ENCODE data around the gene ABCC8.

ABCC8 gene

DNA sequence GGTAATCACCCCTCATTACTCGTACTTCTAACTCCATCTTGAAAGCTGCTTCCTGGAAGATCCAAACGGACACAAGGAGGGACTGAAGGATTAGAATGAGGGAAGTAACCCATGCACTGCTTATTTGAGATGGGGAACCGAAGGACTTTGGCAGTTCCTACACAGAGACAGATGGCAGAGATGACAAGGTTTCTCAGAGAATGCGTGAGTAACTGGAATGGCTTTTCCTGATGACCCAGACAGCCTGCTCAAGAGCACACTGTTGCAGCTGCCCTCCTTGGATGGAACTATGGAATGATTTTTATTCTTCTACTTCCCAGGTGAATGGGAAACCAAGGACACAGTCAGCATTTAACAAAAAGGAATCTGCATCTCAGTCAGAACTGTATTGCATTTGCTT is 95.5 kb downstream of the ABCC8 start:
- DNase-seq: no peak
- in situ Hi-C loops (cut with MboI; ENCODE audit: low pct_unique_long_range_greater_than_20kb, low sequenced_read_pairs): loop anchor here (10.0 kb wide), 1 partner anchor 124 kb away; no protein-coding TSS in a partner anchor

DNA sequence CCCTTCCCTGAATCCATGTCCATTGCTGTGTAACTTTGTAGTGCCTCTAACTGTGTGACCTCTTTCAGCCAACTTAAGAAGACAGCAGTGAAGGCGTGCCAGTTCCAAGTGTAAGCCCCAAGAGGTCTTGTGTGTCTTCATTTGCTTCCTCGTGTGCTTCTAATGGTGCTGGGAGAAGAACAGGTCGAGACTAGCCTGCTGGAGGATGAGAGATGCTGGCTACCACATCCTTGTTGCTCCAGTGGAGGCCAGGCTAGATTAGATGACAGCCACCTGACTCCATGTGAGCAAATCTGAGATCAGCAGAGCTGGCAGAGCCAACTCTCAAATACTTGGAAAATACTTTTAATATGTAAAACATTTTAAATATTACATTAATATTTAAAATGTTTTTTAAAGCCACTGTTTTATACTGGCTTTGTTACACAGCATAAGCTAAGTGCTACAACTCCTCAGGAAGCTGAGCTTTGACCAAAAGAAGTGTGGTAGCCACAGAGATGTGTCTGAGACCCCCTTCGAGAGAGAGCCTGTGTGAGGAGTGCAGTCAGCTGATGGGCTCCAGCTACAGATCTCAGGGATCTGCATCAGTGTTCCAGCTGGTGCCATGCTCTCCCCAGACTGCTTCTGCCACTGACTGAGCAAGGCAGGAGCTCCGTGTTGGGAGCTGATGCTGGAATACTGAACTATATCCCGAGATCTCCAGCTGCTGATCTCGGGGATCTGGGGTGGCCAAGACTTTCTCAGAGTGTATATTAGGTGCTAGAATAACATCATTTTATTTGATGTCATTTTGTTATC is 97.1 kb downstream of the ABCC8 start:
- DNase-seq: no peak
- in situ Hi-C loops (cut with MboI; ENCODE audit: low pct_unique_long_range_greater_than_20kb, low sequenced_read_pairs): loop anchor here (10.0 kb wide), 1 partner anchor 125 kb away; no protein-coding TSS in a partner anchor

DNA sequence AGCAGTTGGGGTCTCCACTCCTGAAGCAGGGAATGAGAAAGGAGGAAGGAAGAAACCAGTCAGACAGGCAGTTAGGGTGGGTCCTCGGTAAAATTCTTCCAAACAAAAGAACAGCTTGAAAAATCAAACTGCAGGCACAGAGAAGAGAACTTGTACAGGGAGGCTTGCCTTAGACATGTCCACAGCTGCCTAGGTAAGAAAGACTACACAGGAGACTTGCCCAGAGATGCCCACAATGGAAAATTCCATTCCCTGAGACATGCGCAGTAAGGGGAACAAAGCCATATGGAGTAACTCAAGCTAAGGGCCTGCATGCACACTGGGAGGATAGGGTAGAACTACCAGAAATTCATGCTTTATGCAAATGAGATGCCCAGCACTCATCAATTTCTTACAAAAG is 98.0 kb downstream of the ABCC8 start:
- peak; percentile 19 for DNase-seq
- in situ Hi-C loops (cut with MboI; ENCODE audit: low pct_unique_long_range_greater_than_20kb, low sequenced_read_pairs): no loop called here

DNA sequence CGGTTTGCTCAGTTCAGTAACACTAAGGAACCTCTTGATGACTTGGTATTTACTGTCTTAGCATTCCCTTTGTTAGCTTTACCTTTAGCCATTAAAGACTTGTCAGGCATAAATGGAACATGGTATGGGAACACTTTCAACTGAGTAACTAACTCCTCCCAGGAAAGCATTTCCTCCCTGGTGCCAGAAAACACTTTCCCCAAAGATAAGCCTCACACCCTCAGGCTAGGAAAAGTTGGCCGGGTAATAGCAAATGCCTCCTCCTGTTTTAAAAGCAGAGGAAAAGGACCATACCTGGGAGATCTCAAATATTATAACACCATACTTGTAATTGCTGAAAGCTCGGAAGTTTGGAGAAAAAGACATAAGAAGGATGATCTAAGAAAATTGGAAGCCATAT is 100.2 kb downstream of the ABCC8 start:
- in situ Hi-C loops (cut with MboI; ENCODE audit: low pct_unique_long_range_greater_than_20kb, low sequenced_read_pairs): no loop called here

DNA sequence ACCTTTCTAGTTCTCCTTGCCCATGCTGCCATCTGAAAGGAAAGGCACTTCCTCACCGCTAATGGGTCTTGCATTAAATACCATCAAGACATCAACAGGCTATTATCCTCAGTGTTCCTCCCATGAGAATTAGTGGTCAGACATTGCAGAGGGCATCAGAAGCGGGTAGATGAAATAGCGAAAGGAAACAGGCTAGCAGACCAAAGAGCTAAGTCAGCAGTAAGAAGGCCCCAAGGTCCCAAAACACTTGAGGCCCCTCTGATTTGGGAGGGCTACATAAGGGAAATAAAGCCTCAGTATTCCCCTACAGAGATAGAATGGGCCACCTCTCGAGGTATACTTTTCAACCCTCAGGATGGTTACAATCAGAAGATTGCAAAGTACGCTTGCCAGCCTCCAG is 101.1 kb downstream of the ABCC8 start:
- no peak for DNase-seq
- in situ Hi-C loops (cut with MboI; ENCODE audit: low pct_unique_long_range_greater_than_20kb, low sequenced_read_pairs): no loop called here

More for the DNA sequence above, 100.2 kb downstream of the ABCC8 start:
- DNase-seq: no peak

DNA sequence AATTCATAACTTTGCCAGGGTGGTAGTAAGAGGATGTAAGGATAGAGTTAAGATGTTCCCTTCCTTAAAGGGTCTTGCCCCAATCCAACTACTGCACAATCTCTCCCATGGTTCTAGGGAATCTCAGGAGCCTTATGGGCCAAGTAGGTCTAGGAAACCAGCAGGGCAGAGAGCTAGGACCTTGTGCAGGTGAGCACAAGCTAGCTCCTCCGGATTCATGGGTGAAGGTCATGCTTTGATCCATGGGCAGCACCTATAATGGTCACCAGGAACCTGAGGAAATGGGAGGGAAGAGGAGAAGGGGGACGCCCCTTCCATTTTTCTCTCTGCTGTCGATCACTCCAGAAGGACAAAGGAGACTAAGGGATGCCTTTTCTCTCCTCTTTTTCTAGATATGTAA is 105.0 kb downstream of the ABCC8 start:
- DNase-seq: peak; percentile 34
- in situ Hi-C loops (cut with MboI; ENCODE audit: low pct_unique_long_range_greater_than_20kb, low sequenced_read_pairs): no loop called here

DNA sequence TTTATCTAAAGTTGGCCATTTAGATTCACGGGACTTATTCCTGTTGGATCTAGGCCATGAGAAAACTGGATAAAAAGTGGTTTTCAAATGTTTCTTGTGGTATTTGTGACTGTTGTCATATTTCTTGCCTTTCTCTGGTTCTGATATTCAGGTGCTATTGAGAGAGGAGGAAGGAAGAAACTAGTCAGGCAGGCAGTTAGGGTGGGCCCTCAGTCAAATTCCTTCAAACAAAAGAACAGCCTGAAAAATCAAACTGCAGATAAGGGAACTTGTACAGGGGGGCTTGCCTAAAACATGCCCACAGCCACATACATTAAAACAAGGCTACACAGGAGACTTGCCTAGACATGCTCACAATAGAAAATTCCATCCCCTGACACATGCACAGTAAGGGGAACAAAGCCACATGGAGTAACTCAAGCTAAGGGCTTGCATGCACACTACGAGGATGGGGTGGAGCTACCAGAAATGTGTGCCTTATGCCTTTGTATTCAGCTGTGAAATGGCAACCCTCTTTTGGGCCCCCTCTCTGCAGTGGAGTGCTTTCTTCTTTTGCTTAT is 106.9 kb downstream of the ABCC8 start:
- peak; percentile 26 for DNase-seq
- in situ Hi-C loops (cut with MboI; ENCODE audit: low pct_unique_long_range_greater_than_20kb, low sequenced_read_pairs): no loop called here

DNA sequence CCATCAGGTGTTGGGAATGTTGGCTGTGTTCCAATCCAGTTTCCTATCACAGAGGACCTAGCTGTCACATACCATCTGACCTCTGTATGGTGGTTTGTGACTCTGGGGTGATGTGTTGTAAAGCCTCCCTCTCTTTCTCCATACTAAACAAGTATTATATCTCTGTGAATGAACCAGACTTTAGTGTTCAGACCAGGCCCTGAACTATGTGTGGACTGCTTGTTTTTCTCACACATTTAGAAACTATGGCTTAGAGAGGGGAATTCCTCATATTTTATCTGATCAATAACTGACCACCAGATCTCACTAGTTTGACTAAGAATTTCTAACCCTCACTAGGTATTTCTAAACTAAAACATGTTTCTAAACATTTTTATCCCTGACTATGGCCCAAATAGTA is 107.6 kb downstream of the ABCC8 start:
- in situ Hi-C loops (cut with MboI; ENCODE audit: low pct_unique_long_range_greater_than_20kb, low sequenced_read_pairs): no loop called here
- DNase-seq: no peak

DNA sequence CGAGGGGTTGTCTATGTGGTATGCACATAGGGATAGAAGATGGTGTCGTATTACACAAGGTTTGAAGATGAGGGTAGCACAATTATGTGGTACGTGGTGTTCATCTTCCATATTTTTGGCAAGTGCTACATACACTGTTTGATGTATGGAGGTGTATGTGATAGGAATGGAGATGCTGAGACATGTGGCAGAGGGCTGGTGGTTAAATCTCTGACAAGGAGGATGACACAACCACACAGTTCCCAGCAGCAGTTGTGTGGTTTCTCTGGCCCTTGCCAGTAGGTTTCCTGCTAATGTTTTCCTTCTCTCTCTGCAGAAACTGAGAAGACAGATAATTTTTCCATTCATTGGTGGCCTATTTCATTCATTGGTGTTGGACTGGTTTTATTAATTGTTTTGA is 108.1 kb downstream of the ABCC8 start:
- no peak for DNase-seq
- in situ Hi-C loops (cut with MboI; ENCODE audit: low pct_unique_long_range_greater_than_20kb, low sequenced_read_pairs): no loop called here

DNA sequence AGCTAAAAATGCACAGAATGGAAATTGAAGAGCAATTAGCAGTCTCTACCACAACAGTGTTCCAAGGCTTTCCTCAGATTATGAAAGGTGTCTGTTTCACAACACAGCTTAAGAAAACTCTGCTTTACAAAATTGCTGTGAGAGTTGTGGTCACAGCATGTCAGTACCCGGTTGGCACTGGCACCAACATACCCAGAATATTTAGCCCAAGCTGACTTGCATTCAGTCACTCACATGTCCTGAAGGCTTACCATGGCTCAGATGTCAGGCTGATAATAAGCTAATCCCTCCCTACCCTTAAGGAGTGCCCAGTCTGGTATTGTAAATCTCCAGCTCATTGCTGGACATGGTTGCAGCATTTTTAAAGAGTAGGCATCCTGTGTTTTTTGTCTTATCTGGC is 110.2 kb downstream of the ABCC8 start:
- in situ Hi-C loops (cut with MboI; ENCODE audit: low pct_unique_long_range_greater_than_20kb, low sequenced_read_pairs): no loop called here
- DNase-seq: no peak

DNA sequence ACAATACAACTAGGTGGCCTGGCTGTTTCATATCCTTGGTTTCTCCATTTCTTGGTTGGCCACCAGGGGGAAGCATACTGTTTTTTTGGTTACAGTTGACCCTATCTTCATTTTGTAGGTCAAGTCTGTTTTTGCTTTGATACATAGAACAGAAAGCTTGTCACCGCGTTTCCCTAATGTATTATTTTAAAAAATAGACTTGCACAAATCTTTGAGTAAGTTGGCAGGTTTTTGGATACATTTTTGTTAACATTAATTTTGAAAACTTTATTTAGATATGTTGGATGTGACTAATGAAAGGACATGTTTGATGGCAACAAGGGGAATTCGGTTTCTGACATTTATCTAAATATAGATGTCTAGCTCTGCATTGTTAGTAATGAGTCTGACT is 122.0 kb downstream of the ABCC8 start:
- in situ Hi-C loops (cut with MboI; ENCODE audit: low pct_unique_long_range_greater_than_20kb, low sequenced_read_pairs): no loop called here
- DNase-seq: peak; percentile 93

DNA sequence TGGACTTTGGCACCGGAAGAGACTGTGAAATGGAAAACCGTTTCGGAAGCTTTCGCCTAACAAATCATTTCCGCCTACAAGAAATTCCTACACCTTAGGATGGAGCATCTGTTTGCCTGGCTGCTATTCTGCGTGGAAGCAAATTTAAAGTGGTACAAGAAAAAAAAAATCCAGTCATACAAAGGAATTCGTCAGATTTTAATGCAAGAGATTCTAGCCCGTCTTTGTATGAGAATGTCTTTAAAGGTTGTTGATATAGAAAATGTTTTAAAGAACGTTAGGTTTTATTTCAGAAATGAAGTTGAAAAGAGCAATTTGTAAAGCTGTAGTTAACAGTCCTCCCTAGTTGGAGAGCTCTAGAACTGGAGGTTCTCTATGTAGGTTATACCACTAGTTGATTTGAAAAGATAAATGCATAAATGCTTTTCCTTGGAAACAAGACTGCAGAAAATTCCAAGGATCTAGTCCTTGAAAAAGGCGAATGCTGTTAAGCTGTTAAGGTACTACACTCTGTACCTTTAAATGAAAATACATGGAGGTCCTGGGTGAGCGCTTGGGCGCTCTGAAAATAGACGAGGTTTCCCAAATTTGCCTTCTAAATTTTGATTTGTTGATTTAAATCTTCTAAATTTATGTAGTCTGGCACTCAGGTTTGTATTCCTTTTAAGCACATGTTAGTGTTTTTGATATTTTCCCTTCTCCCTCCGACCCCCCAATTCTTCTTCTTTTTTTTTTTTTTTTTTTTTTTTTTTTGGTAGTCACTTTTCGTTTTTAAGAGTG is 122.6 kb downstream of the ABCC8 start:
- DNase-seq: no peak
- in situ Hi-C loops (cut with MboI; ENCODE audit: low pct_unique_long_range_greater_than_20kb, low sequenced_read_pairs): no loop called here

DNA sequence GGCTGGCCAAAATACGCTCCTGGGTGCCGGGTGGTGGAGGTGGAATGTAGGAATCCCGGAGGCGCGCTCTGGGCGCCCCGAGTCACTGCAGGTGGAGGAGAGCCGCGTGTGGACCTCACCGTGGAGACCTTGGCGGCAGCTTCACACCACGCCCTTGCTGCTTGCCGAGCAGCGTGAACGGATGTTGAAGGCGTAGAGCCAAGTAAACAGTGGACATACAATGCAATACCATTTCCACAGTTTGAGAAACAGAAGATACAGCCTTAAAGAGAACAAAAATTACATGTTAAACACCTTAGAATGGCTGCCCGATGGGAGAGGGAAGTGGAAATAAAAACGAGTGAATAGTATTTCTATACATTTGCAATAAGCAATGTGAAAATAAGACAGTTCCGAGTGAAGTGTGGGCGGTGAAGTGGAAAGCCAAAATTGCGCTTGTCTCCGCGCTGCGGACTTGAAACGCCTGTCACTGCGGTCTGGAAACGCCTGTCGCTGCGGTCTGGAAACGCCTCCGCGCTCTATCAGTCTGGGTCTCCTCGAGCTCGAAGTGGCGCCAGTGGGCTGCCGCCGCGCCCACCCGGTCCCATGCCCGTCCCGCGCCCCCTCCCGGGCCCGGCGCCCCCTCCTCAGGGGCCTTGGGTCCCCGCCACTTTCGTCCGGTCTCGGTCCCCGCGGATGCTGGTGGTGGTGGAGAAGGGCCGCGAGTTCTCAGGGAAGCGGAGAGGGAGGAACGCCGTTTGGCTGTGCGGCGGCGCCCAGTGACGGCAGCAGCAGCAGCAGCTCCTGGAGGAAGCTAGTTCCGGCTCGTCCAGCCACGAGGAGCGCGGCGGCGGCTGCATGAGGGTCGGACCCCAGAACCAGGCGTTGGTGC is 123.5 kb downstream of the ABCC8 start:
- peak; percentile 81 for DNase-seq
- in situ Hi-C loops (cut with MboI; ENCODE audit: low pct_unique_long_range_greater_than_20kb, low sequenced_read_pairs): no loop called here

DNA sequence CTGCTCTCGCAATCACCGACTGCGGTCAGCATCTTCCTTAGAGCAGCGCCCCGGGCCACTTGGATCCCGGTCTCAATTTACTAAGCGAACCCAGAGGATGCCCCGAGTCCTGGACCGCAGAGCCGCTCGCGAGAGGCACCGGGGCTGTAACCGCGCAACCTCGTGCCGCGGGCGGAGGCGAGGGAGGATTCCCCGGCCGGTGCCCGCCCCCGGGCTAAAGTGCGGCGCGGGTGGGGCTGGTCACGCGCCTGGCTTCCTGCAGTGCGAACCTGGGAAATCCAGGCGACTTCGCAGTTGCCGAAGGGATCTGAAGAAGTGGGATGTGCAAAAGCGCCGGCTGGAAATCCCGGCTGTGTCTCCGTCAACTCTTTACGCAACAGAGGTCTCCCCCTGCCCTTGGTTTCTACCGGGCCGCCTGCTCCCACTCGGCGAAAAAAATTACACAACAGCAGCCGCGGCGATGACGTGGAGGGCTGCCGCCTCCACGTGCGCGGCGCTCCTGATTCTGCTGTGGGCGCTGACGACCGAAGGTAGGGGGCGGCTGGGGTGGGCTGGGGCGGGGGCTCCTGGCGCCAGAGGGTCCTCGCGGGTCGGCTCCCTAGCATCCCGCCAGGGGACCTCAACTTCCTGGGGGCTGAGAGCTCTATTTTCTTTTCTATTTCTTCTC is 125.0 kb downstream of the ABCC8 start, which contains the start of gene NCR3LG1:
NCR3LG1 (plus strand) TSS at position 291 of the 667 bp plus-strand sequence; CDS start at position 461, 170 bp downstream.
- peak; percentile 66 for DNase-seq
- in situ Hi-C loops (cut with MboI; ENCODE audit: low pct_unique_long_range_greater_than_20kb, low sequenced_read_pairs): no loop called here

DNA sequence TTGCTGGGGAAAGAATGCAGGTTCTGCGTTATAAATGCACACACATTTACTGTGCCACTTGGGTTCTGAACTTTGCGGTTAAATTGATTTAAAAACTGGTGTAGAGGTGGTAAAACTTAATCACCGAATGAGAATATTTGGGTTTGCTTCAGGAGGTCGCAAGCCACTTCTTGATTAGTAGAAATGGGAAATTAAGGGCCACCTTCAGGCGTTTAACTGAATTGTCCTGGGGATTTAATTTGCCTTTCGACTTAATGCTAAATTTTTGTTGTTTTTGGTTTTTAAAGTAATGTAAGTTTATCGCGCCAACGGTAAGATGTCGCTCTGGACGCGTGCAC is 125.5 kb downstream of the ABCC8 start:
- in situ Hi-C loops (cut with MboI; ENCODE audit: low pct_unique_long_range_greater_than_20kb, low sequenced_read_pairs): no loop called here
- no peak for DNase-seq

DNA sequence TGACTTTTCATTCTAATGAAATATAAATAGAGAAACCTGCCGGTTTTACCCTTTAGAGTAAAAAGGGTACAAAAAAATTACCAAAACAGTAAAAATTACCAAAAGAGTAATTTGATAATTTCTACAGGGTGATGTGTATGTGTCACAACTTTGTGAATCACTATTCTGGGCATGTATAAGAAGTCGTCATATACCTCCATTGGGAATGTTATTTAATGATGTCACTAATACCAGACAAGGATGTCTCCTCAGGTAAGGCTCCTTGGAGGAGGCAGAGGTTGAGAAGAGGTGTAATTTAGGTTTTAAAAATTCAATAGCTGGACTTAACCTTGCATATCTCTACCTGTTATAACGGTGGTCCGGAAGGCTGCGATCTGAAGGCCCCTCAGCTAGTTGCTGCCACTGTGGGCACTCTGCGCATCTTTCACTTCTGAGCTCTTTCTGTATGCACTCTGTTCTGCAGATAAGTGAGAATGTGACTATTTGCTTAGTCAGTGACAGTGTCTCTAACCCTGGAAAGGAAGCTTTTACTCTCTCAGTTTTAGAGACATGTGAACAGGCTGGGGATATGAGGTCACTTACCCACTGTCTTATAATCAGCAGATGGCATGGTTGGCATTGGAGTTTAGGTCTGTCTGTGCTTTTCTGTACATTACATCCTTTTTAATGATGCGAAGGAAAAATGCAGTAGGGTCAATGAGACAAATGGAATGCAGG is 126.0 kb downstream of the ABCC8 start:
- in situ Hi-C loops (cut with MboI; ENCODE audit: low pct_unique_long_range_greater_than_20kb, low sequenced_read_pairs): no loop called here
- DNase-seq: no peak

DNA sequence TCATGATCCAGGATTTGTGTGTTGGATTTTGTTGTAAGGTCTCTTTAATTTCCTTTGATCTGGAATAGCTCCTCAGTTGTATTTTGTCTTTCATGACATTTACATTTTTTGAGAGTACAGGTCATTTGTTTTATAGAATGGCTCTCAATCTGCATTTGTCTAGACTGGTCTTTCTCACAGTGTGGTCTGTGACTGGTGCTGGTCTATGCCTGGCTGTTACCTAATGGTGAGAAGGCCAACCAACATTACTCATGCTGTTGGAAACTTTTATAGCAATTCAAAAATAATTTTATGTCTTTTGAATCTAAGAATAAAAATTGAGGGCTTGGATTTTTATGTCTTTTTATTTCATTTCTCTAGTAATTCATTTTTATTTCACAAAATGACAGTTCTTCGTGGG is 129.0 kb downstream of the ABCC8 start:
- in situ Hi-C loops (cut with MboI; ENCODE audit: low pct_unique_long_range_greater_than_20kb, low sequenced_read_pairs): no loop called here
- no peak for DNase-seq

DNA sequence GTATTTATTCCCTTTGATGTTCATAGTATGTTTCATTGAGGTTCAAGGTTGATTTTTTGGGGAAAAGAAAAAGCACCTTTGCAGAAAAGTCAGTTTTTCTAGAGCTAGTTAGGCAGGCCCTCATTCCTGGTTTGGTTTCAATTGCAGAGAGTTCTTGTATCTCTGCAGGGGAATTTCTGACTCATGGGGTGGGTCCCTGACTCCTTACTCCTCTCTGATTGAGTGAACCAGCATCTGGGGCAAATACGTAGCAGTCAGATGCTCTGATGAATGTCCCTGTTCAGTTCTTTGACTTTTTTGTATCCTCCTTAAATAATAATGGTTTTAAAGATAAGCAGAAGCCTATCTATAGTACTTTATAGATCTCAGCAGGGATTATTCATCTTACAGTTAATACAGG is 132.7 kb downstream of the ABCC8 start:
- no peak for DNase-seq
- in situ Hi-C loops (cut with MboI; ENCODE audit: low pct_unique_long_range_greater_than_20kb, low sequenced_read_pairs): no loop called here
